Trophoblast cell (in vitro differentiated cells and primary cell): ENCODE measurements around the gene HECTD4.
A peak's percentile ranks its signal among the peaks of the same experiment; 100 is the strongest.

Source experiments
- DNase-seq, 2 donors: peaks; one replicate each; pipeline ENCODE4 v3.0.0-alpha.2; 2016
- H2AFZ ChIP-seq: 2 replicates; pipeline ENCODE4 v1.6.1; 2013; ENCODE audit warnings: low read length, moderate library complexity, mild to moderate bottlenecking; ENCODE audit not compliant: insufficient read depth, poor library complexity
- H2AK5ac ChIP-seq: 2 replicates; pipeline ENCODE4 v1.6.1; 2013; ENCODE audit warnings: mild to moderate bottlenecking, low read length
- H2BK120ac ChIP-seq: 2 replicates; pipeline ENCODE4 v1.6.1; 2013; ENCODE audit warnings: low read length, mild to moderate bottlenecking, moderate library complexity; ENCODE audit not compliant: insufficient read depth, poor library complexity
- H2BK12ac ChIP-seq: 2 replicates; pipeline ENCODE4 v1.6.1; 2013; ENCODE audit warnings: mild to moderate bottlenecking, low read length, moderate library complexity
- H2BK5ac ChIP-seq: 2 replicates; pipeline ENCODE4 v1.6.1; 2013; ENCODE audit warnings: low read length, low read depth, moderate library complexity, mild to moderate bottlenecking; ENCODE audit not compliant: poor library complexity
- H3K14ac ChIP-seq: 2 replicates; pipeline ENCODE4 v1.6.1; 2013; ENCODE audit warnings: mild to moderate bottlenecking, low read length
- H3K18ac ChIP-seq: 2 replicates; pipeline ENCODE4 v1.6.1; 2013; ENCODE audit warnings: mild to moderate bottlenecking, low read length
- H3K23ac ChIP-seq: 2 replicates; pipeline ENCODE4 v1.6.1; 2013; ENCODE audit warnings: low read length
- H3K27ac ChIP-seq: 2 replicates; pipeline ENCODE4 v1.5.1; 2013; ENCODE audit warnings: low read depth, mild to moderate bottlenecking, inconsistent platforms, low read length, moderate library complexity
- H3K27me3 ChIP-seq: 2 replicates; pipeline ENCODE4 v1.6.1; 2013; ENCODE audit warnings: inconsistent platforms, mild to moderate bottlenecking, low read length, moderate library complexity; ENCODE audit not compliant: insufficient read depth
- H3K36me3 ChIP-seq, 2 experiments: 1 replicate in 1 of 2; 2 replicates in 1 of 2; pipeline ENCODE4 v1.6.1; 2013; ENCODE audit warnings: low read length in 2 of 2, mild to moderate bottlenecking in 2 of 2, moderate library complexity in 1 of 2; ENCODE audit not compliant: insufficient read depth in 2 of 2, control insufficient read depth in 1 of 2
- H3K4ac ChIP-seq: 2 replicates; pipeline ENCODE4 v1.6.1; 2013; ENCODE audit warnings: low read depth, mild to moderate bottlenecking, low read length, moderate library complexity
- H3K4me1 ChIP-seq, 2 experiments: 1 replicate in 1 of 2; 2 replicates in 1 of 2; pipeline ENCODE4 v1.6.1; 2013; ENCODE audit warnings: low read length in 2 of 2, mild to moderate bottlenecking in 2 of 2, moderate library complexity in 1 of 2; ENCODE audit not compliant: insufficient read depth in 2 of 2, control insufficient read depth in 1 of 2
- H3K4me2 ChIP-seq: 2 replicates; pipeline ENCODE4 v1.6.1; 2013; ENCODE audit warnings: inconsistent platforms, mild to moderate bottlenecking, low read length, moderate library complexity
- H3K4me3 ChIP-seq: 2 replicates; pipeline ENCODE4 v1.5.1; 2013; ENCODE audit warnings: mild to moderate bottlenecking, low read depth, low read length, inconsistent platforms
- H3K79me1 ChIP-seq: one replicate; pipeline ENCODE4 v1.6.1; 2013; ENCODE audit warnings: low read length
- H3K79me2 ChIP-seq: 2 replicates; pipeline ENCODE4 v1.6.1; 2013; ENCODE audit warnings: low read length, mild to moderate bottlenecking; ENCODE audit not compliant: control insufficient read depth, insufficient read depth, poor library complexity
- H3K9ac ChIP-seq: 2 replicates; pipeline ENCODE4 v1.6.1; 2013; ENCODE audit warnings: mild to moderate bottlenecking, low read length
- H3K9me3 ChIP-seq: 2 replicates; pipeline ENCODE4 v1.6.1; 2013; ENCODE audit warnings: low read depth, mild to moderate bottlenecking, control low read depth, inconsistent platforms, low read length; ENCODE audit not compliant: insufficient read depth
- H4K12ac ChIP-seq: 2 replicates; pipeline ENCODE4 v1.6.1; 2013; ENCODE audit warnings: low read depth, mild to moderate bottlenecking, low read length, moderate library complexity
- H4K8ac ChIP-seq: 2 replicates; pipeline ENCODE4 v1.6.1; 2013; ENCODE audit warnings: low read depth, mild to moderate bottlenecking, low read length, moderate library complexity
- H4K91ac ChIP-seq: one replicate; pipeline ENCODE4 v1.6.1; 2013; ENCODE audit warnings: low read depth, mild to moderate bottlenecking, low read length, moderate library complexity
- WGBS: extraction: QIAGEN DNeasy Blood & Tissue Kit; methylation state at CpG from one replicate; pipeline ENCODE4 v1.1.7; 2013; ENCODE audit warnings: missing lambda C conversion rate; ENCODE audit not compliant: insufficient read length, insufficient coverage; ENCODE audit errors: extremely low coverage; 5-methylcytosine and 5-hydroxymethylcytosine counted together

Gene HECTD4

DNA sequence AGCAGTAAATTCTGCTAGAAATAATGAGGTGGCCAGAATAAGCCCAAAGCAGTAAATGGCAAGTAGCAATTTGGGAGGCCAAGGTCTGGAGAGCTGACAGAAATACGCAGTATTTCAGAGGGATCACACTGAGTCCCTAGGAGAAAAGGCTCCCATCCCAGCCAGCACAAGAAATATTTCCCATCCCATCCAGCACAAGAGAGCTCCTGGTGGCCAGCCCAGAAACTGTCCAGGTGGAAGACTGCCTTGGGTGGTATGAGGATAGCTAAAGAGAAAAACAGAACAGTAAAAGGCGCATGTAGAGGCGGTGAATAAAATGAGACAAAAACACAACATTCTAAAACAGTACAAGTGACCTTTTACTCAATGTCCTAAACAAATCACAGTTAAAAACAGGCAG, 120.7 kb downstream of the HECTD4 start:
- peak; percentile 4 to 35 for DNase-seq
- Histone ChIP-seq H3K79me2 (no peaks in the 10 kb centered on the region), H4K91ac (no peak overlapping the region), H3K4me2 (no peak overlapping the region), H3K9ac (no peak overlapping the region), H3K27ac (no peak overlapping the region), H3K4me3 (no peak overlapping the region), H2BK12ac (no peak overlapping the region), H2BK5ac (no peak overlapping the region), H3K27me3 (no peaks in the 10 kb centered on the region), H3K9me3 (no peaks in the 10 kb centered on the region), H3K23ac (no peak overlapping the region), H3K4me1 (no peaks in the 10 kb centered on the region), H3K36me3 (peaks cover 2 to 7% of the 10 kb centered on the region in 2 experiments), H2BK120ac (no peak overlapping the region), H4K8ac (no peak overlapping the region), H3K4ac (no peak overlapping the region), H2AK5ac (no peak overlapping the region), H3K79me1 (no peaks in the 10 kb centered on the region), H3K18ac (no peak overlapping the region), H3K14ac (no peak overlapping the region), H2AFZ (no peak overlapping the region), H4K12ac (no peak overlapping the region)
- no CpG with 5 or more reads among the region's 3 CpGs for WGBS

DNA sequence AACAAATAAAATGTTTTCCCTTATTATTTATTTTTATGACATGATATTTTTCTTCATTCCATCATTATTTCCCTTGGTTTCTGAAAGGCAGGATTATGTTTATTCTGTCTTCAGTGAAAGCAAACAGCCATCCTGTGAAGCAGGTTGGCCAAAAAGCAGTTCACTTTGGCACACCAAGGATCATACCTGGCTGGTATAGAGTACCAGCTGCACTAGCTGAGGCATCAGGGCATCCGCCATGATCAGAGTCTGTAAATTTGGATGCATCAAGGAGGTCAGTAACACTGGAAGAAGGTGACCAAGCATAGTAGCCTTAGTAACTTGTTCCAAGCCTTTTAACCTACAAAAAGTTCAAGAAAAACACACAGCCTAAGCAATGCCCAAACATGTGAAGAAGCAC, 123.3 kb downstream of the HECTD4 start:
- Histone ChIP-seq H2BK5ac (no peak overlapping the region), H3K27me3 (no peaks in the 10 kb centered on the region)
- WGBS, result no CpG with 5 or more reads among the region's 1 CpG

GRCh38 chr12:112256780-112257179, 125.5 kb downstream of the HECTD4 start:
- Histone ChIP-seq H3K18ac (no peak overlapping the region), H3K27ac (no peak overlapping the region), H3K14ac (no peak overlapping the region), H3K9me3 (no peaks in the 10 kb centered on the region), H2AFZ (no peak overlapping the region), H3K27me3 (no peaks in the 10 kb centered on the region), H3K79me2 (no peaks in the 10 kb centered on the region), H4K91ac (no peak overlapping the region), H3K4me2 (no peak overlapping the region), H3K79me1 (no peaks in the 10 kb centered on the region), H4K12ac (no peak overlapping the region), H3K9ac (no peak overlapping the region), H4K8ac (no peak overlapping the region), H2AK5ac (no peak overlapping the region), H3K4me1 (peaks cover 0 to 1% of the 10 kb centered on the region in 2 experiments), H2BK12ac (no peak overlapping the region), H2BK5ac (no peak overlapping the region), H3K36me3 (peaks cover 4% of the 10 kb centered on the region in 2 experiments), H3K4ac (no peak overlapping the region), H3K23ac (no peak overlapping the region), H2BK120ac (no peak overlapping the region), H3K4me3 (no peak overlapping the region)
- no peak for DNase-seq
- no CpG with 5 or more reads among the region's 3 CpGs for WGBS

More for the DNA sequence above, 123.3 kb downstream of the HECTD4 start:
- Histone ChIP-seq H3K9ac (no peak overlapping the region), H4K8ac (no peak overlapping the region), H3K4me1 (peaks cover 0 to under 1% of the 10 kb centered on the region in 2 experiments), H4K12ac (no peak overlapping the region), H2BK12ac (no peak overlapping the region), H3K4me3 (no peak overlapping the region), H3K79me1 (no peaks in the 10 kb centered on the region), H3K79me2 (no peaks in the 10 kb centered on the region), H3K18ac (no peak overlapping the region), H3K27ac (no peak overlapping the region), H2BK120ac (no peak overlapping the region), H3K4me2 (no peak overlapping the region), H2AK5ac (no peak overlapping the region), H2AFZ (no peak overlapping the region), H3K36me3 (peaks cover 2 to 4% of the 10 kb centered on the region in 2 experiments), H4K91ac (no peak overlapping the region), H3K14ac (no peak overlapping the region), H3K23ac (no peak overlapping the region), H3K9me3 (no peaks in the 10 kb centered on the region), H3K4ac (no peak overlapping the region)
- DNase-seq, result no peak

- no peak overlapping the region for H2BK12ac ChIP-seq
- H3K9ac ChIP-seq, result no peak overlapping the region
- no peak for DNase-seq
- no peak overlapping the region for H2BK120ac ChIP-seq
- H3K4me1 ChIP-seq, result peaks cover 0 to 1% of the 10 kb centered on the region in 2 experiments
- no peak overlapping the region for H4K8ac ChIP-seq
- H3K36me3 ChIP-seq, result peaks cover 2 to 7% of the 10 kb centered on the region in 2 experiments
- no CpG with 5 or more reads among the region's 4 CpGs for WGBS
- H3K14ac ChIP-seq, result no peak overlapping the region
- no peaks in the 10 kb centered on the region for H3K9me3 ChIP-seq
- no peaks in the 10 kb centered on the region for H3K79me1 ChIP-seq
- no peak overlapping the region for H3K4me3 ChIP-seq
- H3K27me3 ChIP-seq, result no peaks in the 10 kb centered on the region
- H3K27ac ChIP-seq, result no peak overlapping the region
- no peak overlapping the region for H3K4me2 ChIP-seq
- H2BK5ac ChIP-seq, result no peak overlapping the region
- H3K4ac ChIP-seq, result no peak overlapping the region
- H3K79me2 ChIP-seq, result no peaks in the 10 kb centered on the region
- no peak overlapping the region for H2AFZ ChIP-seq
- H3K23ac ChIP-seq, result no peak overlapping the region
- no peak overlapping the region for H4K91ac ChIP-seq
- H3K18ac ChIP-seq, result no peak overlapping the region
- no peak overlapping the region for H2AK5ac ChIP-seq
- no peak overlapping the region for H4K12ac ChIP-seq
Measured at GRCh38 chr12:112252184-112252583, 130.0 kb downstream of the HECTD4 start.
